ENCODE measurements around the gene KRTAP10-10. TPM values are rescaled to one million over a fixed set of nuclear protein-coding genes. Genes with fewer than 3 reads are reported as not detected.

Gene KRTAP10-10, protein sequence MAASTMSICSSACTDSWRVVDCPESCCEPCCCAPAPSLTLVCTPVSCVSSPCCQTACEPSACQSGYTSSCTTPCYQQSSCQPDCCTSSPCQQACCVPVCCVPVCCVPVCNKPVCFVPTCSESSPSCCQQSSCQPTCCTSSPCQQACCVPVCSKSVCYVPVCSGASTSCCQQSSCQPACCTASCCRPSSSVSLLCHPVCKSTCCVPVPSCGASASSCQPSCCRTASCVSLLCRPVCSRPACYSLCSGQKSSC
- not detected in 2 replicates for total RNA-seq

DNA sequence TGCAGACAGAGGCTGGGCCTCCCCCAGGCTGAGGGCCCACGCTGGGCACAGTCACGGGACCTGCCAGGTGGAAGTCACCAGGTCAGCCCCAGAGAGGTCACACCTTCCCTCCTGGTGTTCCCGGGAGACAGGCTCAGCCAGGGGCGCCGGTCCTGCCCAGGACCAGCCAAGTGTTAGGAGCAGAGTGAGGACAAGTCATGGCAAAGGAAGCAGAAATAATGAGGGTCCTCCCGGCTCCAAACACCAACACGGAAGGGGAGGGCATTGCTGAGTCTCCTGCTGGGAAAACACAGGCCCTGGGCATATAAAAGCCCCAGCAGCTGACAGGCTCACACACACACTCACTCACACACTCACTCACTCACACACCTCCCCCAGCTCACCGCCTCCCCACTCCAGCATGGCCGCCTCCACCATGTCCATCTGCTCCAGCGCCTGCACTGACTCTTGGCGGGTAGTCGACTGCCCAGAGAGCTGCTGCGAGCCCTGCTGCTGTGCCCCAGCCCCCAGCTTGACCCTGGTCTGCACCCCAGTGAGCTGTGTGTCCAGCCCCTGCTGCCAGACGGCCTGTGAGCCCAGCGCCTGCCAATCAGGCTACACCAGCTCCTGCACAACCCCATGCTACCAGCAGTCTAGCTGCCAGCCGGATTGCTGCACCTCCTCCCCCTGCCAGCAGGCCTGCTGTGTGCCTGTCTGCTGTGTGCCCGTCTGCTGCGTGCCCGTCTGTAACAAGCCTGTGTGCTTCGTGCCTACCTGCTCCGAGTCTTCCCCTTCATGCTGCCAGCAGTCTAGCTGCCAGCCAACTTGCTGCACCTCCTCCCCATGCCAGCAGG lies at the start of gene KRTAP10-10:
TSS of gene KRTAP10-10 (plus strand) at position 339 of the 833 bp plus-strand sequence. CDS start at position 401, 62 bp downstream.

DNA sequence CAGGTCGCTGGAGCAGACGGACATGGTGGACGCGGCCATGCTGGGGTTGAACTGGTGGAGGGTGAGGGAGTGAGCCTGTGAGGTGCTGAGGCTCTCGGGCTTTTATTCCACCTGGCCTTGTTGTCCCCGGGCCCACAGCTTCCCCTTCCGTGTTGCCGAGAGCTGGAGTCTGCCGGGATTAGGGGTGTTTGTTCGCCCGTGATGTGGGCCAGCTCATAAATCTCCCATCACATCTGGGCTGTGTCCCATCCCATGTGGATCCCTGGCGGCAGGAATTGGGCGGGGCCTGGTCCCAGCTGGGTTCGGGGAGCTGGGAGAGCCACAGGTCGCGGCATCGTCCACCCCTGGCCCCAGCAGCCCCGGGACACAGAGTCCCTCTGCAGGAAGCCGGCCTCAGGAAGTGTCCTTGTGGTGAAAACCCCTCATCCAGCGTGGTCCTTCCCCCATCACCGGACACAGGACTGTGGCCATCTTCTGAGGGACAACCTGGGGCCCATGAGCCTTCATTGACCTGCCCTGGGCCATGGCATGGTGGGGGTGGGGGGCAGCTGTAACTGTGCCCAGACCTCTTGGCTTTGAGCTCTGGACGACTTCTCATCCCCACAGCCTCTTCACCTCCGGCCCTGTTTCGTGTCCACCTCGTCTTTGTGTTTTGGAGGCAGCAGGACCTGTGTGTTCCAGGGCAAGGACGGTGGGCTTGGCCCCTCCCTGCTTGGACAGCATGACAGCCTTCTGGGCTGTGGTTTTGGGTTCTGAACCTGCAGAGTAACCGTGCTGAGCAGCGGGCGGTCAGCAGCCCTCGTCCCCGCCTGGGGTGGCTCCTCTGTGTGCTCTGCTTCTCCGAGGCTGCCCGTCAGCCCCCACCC lies 44.5 kb upstream of the KRTAP10-10 start, which contains the start of gene KRTAP10-6:
TSS of gene KRTAP10-6 (minus strand) at position 60 of the 866 bp plus-strand sequence. CDS start at position 39, 21 bp downstream.

DNA sequence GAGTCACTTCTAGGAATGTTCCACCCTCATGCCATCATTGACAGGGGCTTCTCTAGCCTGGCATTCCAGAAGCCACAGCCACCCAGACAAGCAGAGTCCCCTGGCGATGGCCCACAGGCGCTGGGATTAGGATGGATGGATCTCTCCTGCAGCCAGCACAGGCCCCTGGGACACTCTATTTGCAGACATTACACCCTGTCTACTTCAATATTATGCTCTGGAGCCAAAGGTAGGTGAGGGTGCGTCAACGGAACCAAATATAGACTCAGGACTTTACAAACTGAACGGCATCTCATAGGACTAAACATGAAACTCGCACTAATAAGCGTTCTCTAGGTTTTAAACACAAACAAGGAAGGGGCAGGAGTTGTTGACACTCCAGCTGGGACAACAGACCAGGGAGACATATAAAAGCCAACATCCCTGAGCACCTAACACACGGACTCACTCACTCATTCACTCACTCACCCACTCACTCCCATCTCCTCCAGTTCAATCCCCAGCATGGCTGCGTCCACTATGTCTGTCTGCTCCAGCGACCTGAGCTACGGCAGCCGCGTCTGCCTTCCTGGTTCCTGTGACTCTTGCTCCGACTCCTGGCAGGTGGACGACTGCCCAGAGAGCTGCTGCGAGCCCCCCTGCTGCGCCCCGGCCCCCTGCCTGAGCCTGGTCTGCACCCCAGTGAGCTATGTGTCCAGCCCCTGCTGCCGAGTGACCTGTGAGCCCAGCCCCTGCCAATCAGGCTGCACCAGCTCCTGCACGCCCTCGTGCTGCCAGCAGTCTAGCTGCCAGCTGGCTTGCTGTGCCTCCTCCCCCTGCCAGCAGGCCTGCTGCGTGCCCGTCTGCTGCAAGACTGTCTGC lies 36.8 kb upstream of the KRTAP10-10 start, which contains the start of gene KRTAP10-7:
TSS of gene KRTAP10-7 (plus strand) at position 480 of the 861 bp plus-strand sequence. CDS start at position 505, 25 bp downstream.

DNA sequence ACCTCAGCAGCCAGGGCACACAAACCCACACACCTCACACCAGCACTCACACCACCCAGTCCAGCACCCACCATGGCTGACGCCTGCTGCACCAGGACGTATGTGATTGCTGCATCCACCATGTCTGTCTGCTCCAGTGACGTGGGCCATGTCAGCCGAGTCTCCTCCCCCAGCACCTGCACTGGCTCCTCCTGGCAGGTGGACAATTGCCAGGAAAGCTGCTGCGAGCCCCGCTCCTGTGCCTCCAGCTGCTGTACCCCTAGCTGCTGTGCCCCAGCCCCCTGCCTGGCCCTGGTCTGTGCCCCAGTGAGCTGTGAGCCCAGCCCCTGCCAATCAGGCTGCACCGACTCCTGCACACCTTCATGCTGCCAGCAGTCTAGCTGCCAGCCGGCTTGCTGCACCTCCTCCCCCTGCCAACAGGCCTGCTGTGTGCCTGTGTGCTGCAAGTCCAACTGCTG lies 25.1 kb upstream of the KRTAP10-10 start, which contains the start of gene KRTAP10-8:
TSS of gene KRTAP10-8 (plus strand) at position 51 of the 458 bp plus-strand sequence. CDS start at position 73, 22 bp downstream.

DNA sequence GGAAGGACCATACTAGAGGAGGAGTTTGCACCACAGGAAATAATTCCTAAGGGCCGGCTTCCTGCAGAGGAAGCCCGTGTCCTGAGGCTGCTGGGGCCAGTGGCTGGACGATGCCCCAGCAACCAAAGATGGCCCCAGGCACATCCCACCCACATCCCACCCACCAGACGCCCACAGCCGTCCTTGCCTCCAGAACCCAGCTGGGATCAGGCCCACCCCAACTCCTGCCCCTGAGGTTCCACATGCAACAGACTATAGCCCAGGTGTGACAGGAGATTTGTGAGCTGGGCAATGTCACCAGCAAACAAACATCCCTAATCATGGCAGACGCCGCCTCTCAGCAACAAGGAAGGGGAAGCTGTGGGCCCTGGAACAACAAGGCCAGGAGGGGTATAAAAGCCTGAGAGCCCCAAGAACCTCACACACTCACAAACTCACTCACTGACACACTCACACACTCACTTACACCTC lies 10.4 kb upstream of the KRTAP10-10 start, which contains the start of gene KRTAP10-9:
TSS of gene KRTAP10-9 (plus strand) at position 421 of the 471 bp plus-strand sequence. CDS start 79 bp downstream, outside the sequence.

DNA sequence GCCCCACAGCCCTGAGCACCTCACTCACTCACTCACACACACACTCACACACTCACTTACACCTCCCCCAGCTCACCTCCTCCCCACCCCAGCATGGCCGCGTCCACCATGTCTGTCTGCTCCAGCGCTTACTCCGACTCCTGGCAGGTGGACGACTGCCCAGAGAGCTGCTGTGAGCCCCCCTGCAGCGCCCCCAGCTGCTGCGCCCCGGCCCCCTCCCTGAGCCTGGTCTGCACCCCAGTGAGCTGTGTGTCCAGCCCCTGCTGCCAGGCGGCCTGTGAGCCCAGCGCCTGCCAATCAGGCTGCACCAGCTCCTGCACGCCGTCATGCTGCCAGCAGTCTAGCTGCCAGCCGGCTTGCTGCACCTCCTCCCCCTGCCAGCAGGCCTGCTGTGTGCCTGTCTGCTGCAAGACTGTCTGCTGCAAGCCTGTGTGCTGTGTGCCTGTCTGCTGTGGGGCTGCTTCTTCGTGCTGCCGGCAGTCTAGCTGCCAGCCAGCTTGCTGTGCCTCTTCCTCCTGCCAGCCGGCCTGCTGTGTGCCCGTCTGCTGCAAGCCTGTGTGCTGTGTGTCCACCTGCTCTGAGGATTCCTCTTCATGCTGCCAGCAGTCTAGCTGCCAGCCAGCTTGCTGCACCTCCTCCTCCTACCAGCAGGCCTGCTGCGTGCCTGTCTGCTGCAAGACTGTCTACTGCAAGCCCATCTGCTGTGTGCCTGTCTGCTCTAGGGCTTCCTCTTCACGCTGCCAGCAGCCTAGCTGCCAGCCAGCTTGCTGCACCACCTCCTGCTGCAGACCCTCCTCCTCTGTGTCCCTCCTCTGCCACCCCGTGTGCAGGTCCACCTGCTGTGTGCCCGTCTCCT lies 9.4 kb downstream of the KRTAP10-10 start, which contains the start of gene KRTAP10-11:
TSS of gene KRTAP10-11 (plus strand) at position 49 of the 856 bp plus-strand sequence. CDS start at position 94, 45 bp downstream.

DNA sequence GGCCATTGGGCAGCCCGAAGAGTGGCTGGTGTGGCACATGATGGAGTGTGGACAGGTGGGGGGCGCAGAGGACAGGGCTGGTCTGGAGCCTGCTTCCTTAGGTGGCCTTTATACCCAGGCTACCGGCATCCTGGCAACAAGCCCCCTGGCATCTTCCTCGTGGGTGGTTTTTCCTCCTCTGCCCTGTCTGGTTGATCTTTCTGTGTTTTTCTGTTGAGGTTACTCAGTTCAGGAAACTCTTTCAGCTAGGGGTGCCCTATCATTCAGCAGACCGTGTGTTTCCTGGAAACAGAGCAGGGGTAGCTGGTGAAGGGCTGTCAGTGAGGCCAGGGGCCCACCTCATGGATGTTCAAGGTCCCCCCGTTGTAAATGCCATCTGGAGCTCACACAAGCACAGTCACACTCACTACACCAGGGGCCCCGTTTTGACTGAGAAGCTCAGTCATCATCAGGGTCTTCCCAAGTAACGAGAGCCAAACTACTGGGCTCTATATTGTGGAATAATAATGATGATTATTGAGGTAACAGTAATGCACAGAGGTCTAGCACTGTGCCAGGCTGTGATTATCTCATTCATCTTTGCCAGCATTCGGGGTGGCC lies 17.5 kb downstream of the KRTAP10-10 start, which contains the start of gene KRTAP12-4:
TSS of gene KRTAP12-4 (minus strand) at position 84 of the 600 bp plus-strand sequence. CDS start at position 39, 45 bp downstream.

DNA sequence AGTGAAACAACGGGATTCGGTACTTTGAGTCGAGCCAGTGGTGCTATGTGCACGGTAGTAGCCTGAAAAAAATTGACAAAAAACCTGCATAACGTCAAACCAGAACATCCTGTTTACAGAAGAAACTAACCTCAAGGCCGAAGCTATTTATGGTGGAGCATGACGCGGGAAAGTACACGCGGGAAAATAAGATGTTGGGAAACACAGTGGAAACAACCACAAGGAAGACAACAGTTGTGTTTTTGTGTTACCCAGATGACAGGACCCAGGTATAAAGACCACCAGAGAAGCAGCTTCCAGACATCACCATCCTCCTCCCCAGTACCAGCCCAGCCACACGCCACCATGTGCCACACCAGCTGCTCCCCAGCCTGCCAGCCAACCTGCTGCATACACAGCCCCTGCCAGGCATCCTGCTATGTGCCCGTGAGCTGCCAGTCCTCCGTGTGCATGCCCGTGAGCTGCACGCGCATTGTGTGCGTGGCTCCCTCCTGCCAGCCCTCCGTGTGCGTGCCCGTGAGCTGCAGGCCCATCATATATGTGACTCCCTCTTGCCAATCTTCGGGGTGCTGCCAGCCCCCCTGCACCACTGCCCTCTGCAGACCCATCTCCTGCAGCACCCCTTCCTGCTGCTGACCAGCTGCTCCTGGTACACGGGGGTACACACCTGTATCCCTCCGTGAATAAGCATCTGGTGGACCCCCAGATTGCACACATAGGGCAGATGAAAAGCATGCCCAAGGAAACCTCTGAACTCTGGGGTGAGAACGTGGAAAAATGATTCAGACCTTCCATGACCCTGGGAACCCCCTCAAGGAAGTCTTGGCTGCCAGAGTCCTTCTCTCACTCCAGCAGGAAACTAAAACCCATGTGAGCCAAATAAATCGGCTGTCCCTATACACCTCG lies 20.7 kb downstream of the KRTAP10-10 start, which contains the start of gene KRTAP12-3:
TSS of gene KRTAP12-3 (plus strand) at position 298 of the 906 bp plus-strand sequence. CDS start at position 346, 48 bp downstream.

DNA sequence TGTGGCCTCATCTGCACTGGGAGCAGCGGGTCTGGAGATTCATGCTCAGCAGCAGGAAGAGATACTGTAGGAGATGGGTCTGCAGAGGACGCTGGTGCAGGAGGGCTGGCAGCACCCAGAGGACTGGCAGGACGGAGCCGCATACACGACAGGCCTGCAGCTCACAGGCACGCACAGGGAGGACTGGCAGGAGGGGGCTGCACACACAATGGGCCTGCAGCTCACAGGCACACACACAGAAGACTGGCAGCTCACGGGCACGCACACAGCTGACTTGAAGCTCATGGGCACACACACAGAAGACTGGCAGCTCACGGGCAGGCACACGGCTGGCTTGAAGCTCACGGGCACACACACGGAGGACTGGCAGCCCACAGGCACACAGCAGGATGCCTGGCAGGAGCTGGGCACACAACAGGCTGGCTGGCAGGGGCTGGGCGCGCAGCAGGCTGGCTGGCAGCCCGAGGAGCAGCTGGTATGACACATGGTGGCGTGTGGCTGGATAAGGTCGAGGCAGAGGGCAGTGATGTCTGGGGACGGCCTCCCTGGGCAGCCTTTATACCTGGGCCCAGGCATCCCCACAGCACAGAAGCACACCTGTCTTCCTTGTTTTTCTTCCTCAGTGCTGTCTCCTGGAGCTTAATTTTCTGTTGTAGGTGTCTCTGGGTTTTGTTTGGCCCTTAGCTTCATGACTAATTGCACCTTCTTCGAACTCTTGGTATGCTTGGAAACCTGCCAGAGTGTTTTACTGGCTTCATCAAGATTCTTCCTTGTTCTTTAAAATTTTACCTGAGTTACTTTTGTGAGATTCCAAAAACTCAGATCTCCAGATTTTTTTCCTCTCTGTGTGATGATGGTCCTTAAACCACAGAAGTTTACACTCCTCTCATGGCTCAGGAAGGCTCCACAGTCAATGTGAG lies 29.5 kb downstream of the KRTAP10-10 start, which contains the start of gene KRTAP12-2:
TSS of gene KRTAP12-2 (minus strand) at position 527 of the 920 bp plus-strand sequence. CDS start at position 486, 41 bp downstream.

DNA sequence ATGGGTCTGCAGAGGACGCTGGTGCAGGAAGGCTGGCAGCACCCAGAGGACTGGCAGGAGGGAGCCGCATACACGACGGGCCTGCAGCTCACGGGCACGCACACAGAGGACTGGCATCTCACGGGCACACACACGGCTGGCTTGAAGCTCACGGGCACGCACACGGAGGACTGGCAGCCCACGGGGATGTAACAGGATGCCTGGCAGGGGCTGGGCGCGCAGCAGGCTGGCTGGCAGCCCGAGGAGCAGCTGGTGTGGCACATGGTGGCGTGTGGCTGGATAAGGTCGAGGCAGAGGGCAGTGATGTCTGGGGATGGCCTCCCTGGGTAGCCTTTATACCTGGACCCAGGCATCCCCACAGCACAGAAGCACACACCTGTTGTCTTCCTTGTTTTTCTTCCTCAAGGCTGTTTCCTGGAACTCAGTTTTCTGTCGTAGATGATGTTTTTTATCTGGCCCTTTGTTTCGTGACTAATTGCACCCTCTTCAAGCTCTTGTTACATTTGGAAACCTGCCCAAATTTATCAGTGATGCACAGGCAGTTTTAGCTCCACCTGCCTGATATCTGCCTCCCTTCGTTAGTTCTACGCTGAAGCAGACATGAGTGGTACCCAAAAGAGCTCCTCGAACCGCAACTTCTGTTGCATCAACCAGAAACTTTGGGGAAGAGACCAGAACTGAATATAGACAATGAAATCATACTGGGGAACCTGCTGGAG lies 44.9 kb downstream of the KRTAP10-10 start, which contains the start of gene KRTAP12-1:
TSS of gene KRTAP12-1 (minus strand) at position 303 of the 719 bp plus-strand sequence. CDS start at position 263, 40 bp downstream.

Other genes with a start within 250 kb of the KRTAP10-10 start
- 0.61 and 1.9 TPM in 2 replicates for gene LRRC3, start 181.8 kb upstream of the KRTAP10-10 start, total RNA-seq
- gene KRTAP10-1, start 97.2 kb upstream of the KRTAP10-10 start, total RNA-seq = not detected in 2 replicates
- not detected in 2 replicates for gene KRTAP10-2, start 85.9 kb upstream of the KRTAP10-10 start, total RNA-seq
- not detected in 2 replicates for gene KRTAP10-3, start 78.6 kb upstream of the KRTAP10-10 start, total RNA-seq
- not detected in 2 replicates for gene KRTAP10-4, start 63.6 kb upstream of the KRTAP10-10 start, total RNA-seq
- not detected in 2 replicates for gene KRTAP10-5, start 56.8 kb upstream of the KRTAP10-10 start, total RNA-seq
- gene KRTAP10-6, start 44.9 kb upstream of the KRTAP10-10 start, total RNA-seq = not detected in 2 replicates
- not detected in 2 replicates for gene KRTAP10-7, start 36.8 kb upstream of the KRTAP10-10 start, total RNA-seq
- not detected in 2 replicates for gene KRTAP10-8, start 25.3 kb upstream of the KRTAP10-10 start, total RNA-seq
- not detected in 2 replicates for gene KRTAP10-9, start 10.3 kb upstream of the KRTAP10-10 start, total RNA-seq
- gene KRTAP10-11, start 9.1 kb downstream of the KRTAP10-10 start, total RNA-seq = not detected in 2 replicates
- not detected in 2 replicates for gene KRTAP12-4, start 17.3 kb downstream of the KRTAP10-10 start, total RNA-seq
- gene KRTAP12-3, start 20.6 kb downstream of the KRTAP10-10 start, total RNA-seq = not detected in 2 replicates
- gene KRTAP12-2, start 29.6 kb downstream of the KRTAP10-10 start, total RNA-seq = not detected in 2 replicates
- gene KRTAP12-1, start 44.8 kb downstream of the KRTAP10-10 start, total RNA-seq = not detected in 2 replicates
- not detected in 2 replicates for gene KRTAP10-12, start 59.8 kb downstream of the KRTAP10-10 start, total RNA-seq
- not detected in 2 replicates for gene TSPEAR, start 74.2 kb downstream of the KRTAP10-10 start, total RNA-seq
- 75.4 and 101 TPM in 2 replicates for gene UBE2G2, start 164.5 kb downstream of the KRTAP10-10 start, total RNA-seq
- 88.0 and 101 TPM in 2 replicates for gene SUMO3, start 180.7 kb downstream of the KRTAP10-10 start, total RNA-seq
- gene PTTG1IP, start 236.3 kb downstream of the KRTAP10-10 start, total RNA-seq = 300 and 391 TPM in 2 replicates